Right lobe of liver (tissue), 4 donors: Measurements from ENCODE around the gene PDXDC1.

Experiments used
- CTCF ChIP-seq, 4 donors: fragments of 200-600 bp in 3 of 4; fragments of 450-650 bp in 1 of 4; IDR thresholded peaks; one replicate each; pipeline versions ENCODE4 v1.5.1 to v1.8.0; 2016 to 2022; ENCODE audit warnings: antibody characterized with exemption in 4 of 4, mild to moderate bottlenecking in 2 of 4
- POLR2A ChIP-seq: fragments of 450-650 bp; IDR thresholded peaks from one replicate; pipeline ENCODE4 v1.6.1; 2017; ENCODE audit warnings: antibody characterized with exemption, mild to moderate bottlenecking
- donor health status: DM: no; HTN: no; CAD: no.
- donor health status: DM: no; HTN: no; CAD: no.
- donor health status: DM: no; HTN: yes; CAD: no.

DNA sequence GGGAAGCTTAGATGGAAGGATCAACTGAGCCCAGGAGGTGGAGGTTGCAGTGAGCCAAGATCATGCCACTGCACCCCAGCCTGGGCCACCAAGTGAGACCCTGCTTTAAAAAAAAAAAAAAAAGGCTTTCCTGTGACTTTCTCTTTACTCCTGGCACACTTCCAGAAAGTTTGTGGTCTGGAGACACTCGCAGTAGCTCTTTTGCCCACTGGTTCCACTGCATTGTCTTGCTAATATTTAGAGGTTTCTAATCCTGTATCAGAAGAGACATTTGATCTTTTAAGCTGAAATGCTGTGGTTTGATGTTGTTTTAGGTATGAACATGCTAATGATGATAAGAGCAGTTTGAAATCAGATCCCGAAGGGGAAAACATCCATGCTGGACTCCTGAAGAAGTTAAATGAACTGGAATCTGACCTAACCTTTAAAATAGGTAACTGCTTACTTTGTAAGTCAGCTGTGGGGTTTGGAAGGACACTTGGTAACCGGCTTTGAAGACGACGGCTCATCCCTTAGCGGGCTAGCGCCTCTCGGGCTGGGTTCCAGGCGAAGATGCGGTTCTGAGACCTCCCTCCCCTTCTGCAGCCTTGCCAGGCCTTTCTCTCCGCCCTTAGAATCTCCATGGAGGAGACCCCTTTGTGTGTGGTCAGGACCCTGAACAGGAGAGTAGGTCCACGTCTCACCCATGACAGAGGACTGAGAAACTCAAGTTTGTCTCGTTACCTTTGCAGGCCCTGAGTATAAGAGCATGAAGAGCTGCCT lies 57.9 kb downstream of the PDXDC1 start:
- TF ChIP-seq POLR2A = no peak
- TF ChIP-seq CTCF (IDR thresholded peaks at IDR 0.05) = no peak
